Amygdala (tissue), 56 donors: ENCODE results near the gene IQGAP2.
"Not testable (repeated sequence)": the region's sequence is repeated elsewhere in the genome, so short reads cannot be mapped to it uniquely, and the experiment has no call there.

ENCODE experiments used
- DNase-seq, 56 donors: peaks; one replicate each; lab custom pipeline; 2025; lab: John Stamatoyannopoulos, UW

IQGAP2 gene

GRCh38 chr5:76723266-76723665, 320.2 kb downstream of the IQGAP2 start:
- DNase-seq: no peak

- DNase-seq: no peak
These were observed 320.8 kb downstream of the IQGAP2 start for GRCh38 chr5:76723906-76724305.

GRCh38 chr5:76724871-76725270, 321.8 kb downstream of the IQGAP2 start:
- DNase-seq: no peak

GRCh38 chr5:76728965-76729364, 325.9 kb downstream of the IQGAP2 start:
- no peak for DNase-seq

GRCh38 chr5:76729373-76730290, 326.5 kb downstream of the IQGAP2 start:
- DNase-seq: no peak

- DNase-seq: no peak
These were observed 329.4 kb downstream of the IQGAP2 start for GRCh38 chr5:76732405-76733048.

GRCh38 chr5:76733049-76733417, 329.9 kb downstream of the IQGAP2 start:
- no peak for DNase-seq

- DNase-seq: no peak
These were observed 332.9 kb downstream of the IQGAP2 start for GRCh38 chr5:76735762-76736545.

GRCh38 chr5:76736679-76737556, 333.8 kb downstream of the IQGAP2 start:
- DNase-seq: no peak

GRCh38 chr5:76737846-76738245, 334.8 kb downstream of the IQGAP2 start:
- no peak for DNase-seq

GRCh38 chr5:76741506-76741905, 338.4 kb downstream of the IQGAP2 start:
- not testable (repeated sequence) for DNase-seq

- no peak for DNase-seq
These were observed 339.5 kb downstream of the IQGAP2 start for GRCh38 chr5:76742583-76742982.

- DNase-seq: no peak
These were observed 341.5 kb downstream of the IQGAP2 start for GRCh38 chr5:76744632-76745031.

- DNase-seq: no peak
These were observed 342.6 kb downstream of the IQGAP2 start for GRCh38 chr5:76745670-76746069.

GRCh38 chr5:76746677-76747076, 343.6 kb downstream of the IQGAP2 start:
- no peak for DNase-seq

GRCh38 chr5:76747706-76748105, 344.6 kb downstream of the IQGAP2 start:
- DNase-seq: no peak

- DNase-seq: no peak
These were observed 348.2 kb downstream of the IQGAP2 start for GRCh38 chr5:76751291-76751690.

GRCh38 chr5:76754668-76755078, 351.6 kb downstream of the IQGAP2 start:
- DNase-seq: no peak

GRCh38 chr5:76755779-76756637, 352.9 kb downstream of the IQGAP2 start:
- no peak for DNase-seq
